Sigmoid colon (tissue), 3 donors: Measurements from ENCODE around the gene PRKN.

Source experiments
- POLR2A ChIP-seq, 2 donors: fragments of 450-650 bp; IDR thresholded peaks; one replicate each; pipeline ENCODE4 v1.6.1; 2016; ENCODE audit warnings: antibody characterized with exemption in 2 of 2, mild to moderate bottlenecking in 2 of 2, moderate library complexity in 2 of 2
- TF ChIP-seq, protein P1 (sequence below), 4 experiments: fragments of 450-650 bp in 3 of 4; fragments of 200-600 bp in 1 of 4; IDR thresholded peaks; one replicate each; pipeline ENCODE4 v1.5.1; 2016 to 2019; ENCODE audit warnings: antibody characterized with exemption in 4 of 4, mild to moderate bottlenecking in 3 of 4, moderate library complexity in 2 of 4

DNA sequence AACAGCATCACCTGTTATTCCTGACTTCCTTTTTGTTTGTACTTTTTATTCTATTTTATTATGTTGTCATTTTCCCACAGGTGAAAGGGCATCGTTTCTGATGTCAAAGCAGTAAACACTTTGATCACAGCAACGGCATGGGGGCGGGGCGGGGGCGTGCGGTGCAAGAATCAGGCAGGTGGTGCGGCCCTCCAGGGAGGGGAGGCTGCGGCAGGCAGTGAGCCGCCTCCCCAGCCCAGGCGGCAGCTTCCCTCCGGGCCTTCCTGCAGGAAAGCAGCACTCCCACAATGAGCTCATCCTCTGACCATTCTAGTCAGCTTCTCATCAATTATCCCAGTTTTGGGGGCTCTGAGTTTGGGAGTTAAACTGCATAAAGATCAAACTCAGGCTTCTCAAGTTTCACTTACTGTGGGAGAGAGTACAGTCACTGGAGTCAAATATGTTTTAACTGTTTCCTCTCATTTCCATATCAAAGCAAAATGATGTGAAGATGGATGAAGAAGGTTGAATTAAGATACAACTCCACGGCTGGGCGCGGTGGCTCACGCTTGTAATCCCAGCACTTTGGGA, 845.3 kb downstream of the PRKN start:
- TF ChIP-seq, protein P1, sequence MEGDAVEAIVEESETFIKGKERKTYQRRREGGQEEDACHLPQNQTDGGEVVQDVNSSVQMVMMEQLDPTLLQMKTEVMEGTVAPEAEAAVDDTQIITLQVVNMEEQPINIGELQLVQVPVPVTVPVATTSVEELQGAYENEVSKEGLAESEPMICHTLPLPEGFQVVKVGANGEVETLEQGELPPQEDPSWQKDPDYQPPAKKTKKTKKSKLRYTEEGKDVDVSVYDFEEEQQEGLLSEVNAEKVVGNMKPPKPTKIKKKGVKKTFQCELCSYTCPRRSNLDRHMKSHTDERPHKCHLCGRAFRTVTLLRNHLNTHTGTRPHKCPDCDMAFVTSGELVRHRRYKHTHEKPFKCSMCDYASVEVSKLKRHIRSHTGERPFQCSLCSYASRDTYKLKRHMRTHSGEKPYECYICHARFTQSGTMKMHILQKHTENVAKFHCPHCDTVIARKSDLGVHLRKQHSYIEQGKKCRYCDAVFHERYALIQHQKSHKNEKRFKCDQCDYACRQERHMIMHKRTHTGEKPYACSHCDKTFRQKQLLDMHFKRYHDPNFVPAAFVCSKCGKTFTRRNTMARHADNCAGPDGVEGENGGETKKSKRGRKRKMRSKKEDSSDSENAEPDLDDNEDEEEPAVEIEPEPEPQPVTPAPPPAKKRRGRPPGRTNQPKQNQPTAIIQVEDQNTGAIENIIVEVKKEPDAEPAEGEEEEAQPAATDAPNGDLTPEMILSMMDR (IDR thresholded peaks at IDR 0.05), result no peak
- TF ChIP-seq POLR2A (IDR thresholded peaks at IDR 0.05), result no peak
